ENCODE measurements around the gene COBLL1.

COBLL1 gene

DNA sequence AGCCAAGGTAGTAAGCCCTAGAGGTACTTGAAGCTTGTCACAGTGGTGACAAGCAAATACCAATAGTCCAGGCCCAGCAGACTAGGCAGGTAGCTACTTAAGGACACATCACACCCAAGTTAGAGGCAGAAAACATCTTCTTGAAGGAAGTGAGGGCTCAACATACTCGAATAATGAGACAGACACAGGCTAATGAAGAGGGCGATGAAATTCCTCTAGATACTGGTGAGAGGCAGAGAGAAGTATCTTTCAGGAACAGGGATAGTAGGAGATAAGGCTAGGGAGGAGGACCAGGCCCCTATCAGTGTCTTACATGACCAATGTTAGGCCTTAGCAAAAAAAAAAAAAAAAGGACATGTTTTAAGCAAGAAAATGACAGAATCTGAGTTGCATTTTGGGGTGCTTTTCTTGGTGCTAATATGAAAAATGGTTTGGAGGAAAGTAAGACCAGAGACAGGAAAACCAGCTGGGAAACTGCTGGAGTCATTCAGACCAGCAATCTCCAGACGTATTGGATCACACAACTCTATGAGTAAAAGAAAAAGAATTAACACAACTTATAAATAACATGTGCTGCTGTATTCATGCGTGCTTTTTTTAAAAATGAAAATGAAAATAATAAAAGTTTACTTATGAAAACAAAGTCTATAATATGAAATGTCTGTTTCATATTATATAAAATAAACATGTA, 37.7 kb downstream of the COBLL1 start:
- no peaks in the 10 kb centered on the region for H3K36me3 ChIP-seq (ENCODE audit: control insufficient read depth in 1 of 2, insufficient read depth in 2 of 2, low read length in 2 of 2)
- no peaks in the 10 kb centered on the region for H3K27me3 ChIP-seq (ENCODE audit: control insufficient read depth in 1 of 2, insufficient read depth in 2 of 2, low read length in 2 of 2)
- H3K27ac ChIP-seq (ENCODE audit: low read depth, low read length): no peak overlapping the region
- no peak overlapping the region for H3K9ac ChIP-seq (ENCODE audit: low read depth in 1 of 2, low read length in 2 of 2)
- peaks cover 0 to 5% of the 10 kb centered on the region in 2 donors for H3K4me1 ChIP-seq (ENCODE audit: control insufficient read depth in 1 of 2, insufficient read depth in 2 of 2, low read length in 2 of 2)
- no peak overlapping the region for H3K4me3 ChIP-seq (ENCODE audit: low read depth in 1 of 2, low read length in 2 of 2)
- H3K9me3 ChIP-seq (ENCODE audit: control insufficient read depth in 1 of 2, low read length in 2 of 2): no peaks in the 10 kb centered on the region

DNA sequence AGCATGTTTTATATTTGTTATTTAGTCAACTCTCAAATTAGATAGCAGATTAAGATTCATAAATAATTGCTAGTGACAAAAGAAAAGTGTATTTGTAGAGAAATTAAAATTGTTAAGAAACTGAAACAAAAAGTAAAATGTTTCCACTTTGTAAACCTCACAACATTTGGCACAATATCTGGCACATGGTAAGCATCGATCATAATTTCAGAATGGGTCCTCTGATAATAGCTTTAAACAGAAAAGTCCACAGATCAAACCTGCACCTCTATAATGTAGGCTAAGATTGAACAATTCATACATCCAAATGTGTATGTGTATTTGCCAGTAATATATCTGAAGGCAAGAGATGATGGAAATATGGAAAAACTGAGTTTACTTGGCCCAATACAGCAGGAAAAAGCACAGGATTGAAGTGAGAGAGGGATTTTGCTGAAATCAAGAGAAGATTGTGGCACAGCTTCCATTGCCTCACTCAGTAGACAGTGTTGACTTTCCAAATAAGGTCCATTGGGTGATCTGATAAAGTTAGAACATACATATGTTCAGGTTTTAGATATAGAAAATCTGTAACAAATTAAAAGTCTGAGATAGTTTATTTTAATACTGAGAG, 39.4 kb downstream of the COBLL1 start:
- Histone ChIP-seq H3K9me3 (ENCODE audit: control insufficient read depth in 1 of 2, low read length in 2 of 2) (no peaks in the 10 kb centered on the region), H3K27ac (ENCODE audit: low read depth, low read length) (no peak overlapping the region), H3K4me3 (ENCODE audit: low read depth in 1 of 2, low read length in 2 of 2) (no peak overlapping the region), H3K9ac (ENCODE audit: low read depth in 1 of 2, low read length in 2 of 2) (no peak overlapping the region), H3K27me3 (ENCODE audit: control insufficient read depth in 1 of 2, insufficient read depth in 2 of 2, low read length in 2 of 2) (no peaks in the 10 kb centered on the region), H3K4me1 (ENCODE audit: control insufficient read depth in 1 of 2, insufficient read depth in 2 of 2, low read length in 2 of 2) (peaks cover 0 to 5% of the 10 kb centered on the region in 2 donors), H3K36me3 (ENCODE audit: control insufficient read depth in 1 of 2, insufficient read depth in 2 of 2, low read length in 2 of 2) (no peaks in the 10 kb centered on the region)

DNA sequence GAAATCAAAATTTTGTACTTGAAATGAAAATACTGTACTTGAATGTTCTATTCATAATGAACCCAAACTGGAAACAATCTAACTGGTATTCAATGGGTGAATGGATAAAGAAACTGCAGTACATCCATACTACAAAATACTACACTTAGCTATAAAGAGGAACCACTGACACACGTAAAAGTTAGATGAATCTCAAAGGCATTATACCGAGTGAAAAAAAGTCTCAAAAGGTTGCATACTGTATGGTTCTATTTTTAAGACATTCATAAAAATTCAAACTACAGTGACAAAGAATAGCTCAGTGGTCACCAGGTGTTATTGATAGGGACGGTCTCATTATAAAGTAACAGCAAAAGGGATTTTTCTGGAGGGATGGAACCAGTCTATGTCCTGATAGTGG, 41.1 kb downstream of the COBLL1 start:
- no peaks in the 10 kb centered on the region for H3K9me3 ChIP-seq (ENCODE audit: control insufficient read depth in 1 of 2, low read length in 2 of 2)
- peaks cover 0 to 5% of the 10 kb centered on the region in 2 donors for H3K4me1 ChIP-seq (ENCODE audit: control insufficient read depth in 1 of 2, insufficient read depth in 2 of 2, low read length in 2 of 2)
- H3K36me3 ChIP-seq (ENCODE audit: control insufficient read depth in 1 of 2, insufficient read depth in 2 of 2, low read length in 2 of 2): no peaks in the 10 kb centered on the region
- no peaks in the 10 kb centered on the region for H3K27me3 ChIP-seq (ENCODE audit: control insufficient read depth in 1 of 2, insufficient read depth in 2 of 2, low read length in 2 of 2)
- H3K4me3 ChIP-seq (ENCODE audit: low read depth in 1 of 2, low read length in 2 of 2): no peak overlapping the region
- H3K9ac ChIP-seq (ENCODE audit: low read depth in 1 of 2, low read length in 2 of 2): no peak overlapping the region
- no peak overlapping the region for H3K27ac ChIP-seq (ENCODE audit: low read depth, low read length)

DNA sequence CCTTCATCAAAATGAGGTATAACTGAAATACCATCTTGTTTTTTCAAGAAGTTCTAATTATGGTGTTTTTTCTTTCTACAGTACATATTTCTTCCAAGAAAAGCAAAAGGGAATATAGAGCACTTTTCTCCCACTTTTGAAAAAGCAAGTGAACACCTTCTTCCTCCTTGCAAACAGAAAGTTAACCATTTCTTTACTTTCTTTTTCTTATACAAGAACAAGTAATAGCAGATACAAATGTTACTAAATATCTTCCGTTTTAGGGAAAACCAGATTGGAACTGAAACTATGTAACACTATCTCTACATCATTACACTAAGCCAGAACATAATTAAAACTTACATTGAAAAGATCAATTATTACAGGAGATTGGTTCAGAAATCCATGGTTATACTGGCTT, 44.0 kb downstream of the COBLL1 start:
- Histone ChIP-seq H3K36me3 (ENCODE audit: control insufficient read depth in 1 of 2, insufficient read depth in 2 of 2, low read length in 2 of 2) (no peaks in the 10 kb centered on the region), H3K4me3 (ENCODE audit: low read depth in 1 of 2, low read length in 2 of 2) (no peak overlapping the region), H3K27me3 (ENCODE audit: control insufficient read depth in 1 of 2, insufficient read depth in 2 of 2, low read length in 2 of 2) (no peaks in the 10 kb centered on the region), H3K9me3 (ENCODE audit: control insufficient read depth in 1 of 2, low read length in 2 of 2) (no peaks in the 10 kb centered on the region), H3K9ac (ENCODE audit: low read depth in 1 of 2, low read length in 2 of 2) (no peak overlapping the region), H3K4me1 (ENCODE audit: control insufficient read depth in 1 of 2, insufficient read depth in 2 of 2, low read length in 2 of 2) (peaks cover 3 to 6% of the 10 kb centered on the region in 2 donors), H3K27ac (ENCODE audit: low read depth, low read length) (no peak overlapping the region)

DNA sequence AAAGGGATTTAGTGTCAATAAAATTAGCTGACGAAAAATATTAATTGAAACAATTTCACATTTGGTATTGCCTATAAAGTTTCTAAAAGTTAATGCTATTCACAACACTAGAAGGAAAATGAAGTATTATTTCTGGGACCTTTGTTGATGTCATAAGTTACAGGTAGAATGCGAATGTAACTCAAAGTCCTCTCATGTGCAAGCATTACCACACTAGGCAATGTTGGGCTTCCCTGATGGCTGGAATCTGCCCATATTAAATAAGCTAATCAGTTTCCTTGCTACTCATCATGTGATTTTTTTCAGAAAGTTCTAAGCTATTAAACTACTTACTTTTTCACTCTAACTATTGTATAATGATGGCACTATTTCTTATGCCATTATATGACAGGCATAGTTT, 44.6 kb downstream of the COBLL1 start:
- H3K27me3 ChIP-seq (ENCODE audit: control insufficient read depth in 1 of 2, insufficient read depth in 2 of 2, low read length in 2 of 2): no peaks in the 10 kb centered on the region
- no peak overlapping the region for H3K9ac ChIP-seq (ENCODE audit: low read depth in 1 of 2, low read length in 2 of 2)
- H3K27ac ChIP-seq (ENCODE audit: low read depth, low read length): no peak overlapping the region
- H3K36me3 ChIP-seq (ENCODE audit: control insufficient read depth in 1 of 2, insufficient read depth in 2 of 2, low read length in 2 of 2): no peaks in the 10 kb centered on the region
- H3K4me3 ChIP-seq (ENCODE audit: low read depth in 1 of 2, low read length in 2 of 2): no peak overlapping the region
- H3K9me3 ChIP-seq (ENCODE audit: control insufficient read depth in 1 of 2, low read length in 2 of 2): no peaks in the 10 kb centered on the region
- H3K4me1 ChIP-seq (ENCODE audit: control insufficient read depth in 1 of 2, insufficient read depth in 2 of 2, low read length in 2 of 2): peaks cover 3 to 4% of the 10 kb centered on the region in 2 donors

DNA sequence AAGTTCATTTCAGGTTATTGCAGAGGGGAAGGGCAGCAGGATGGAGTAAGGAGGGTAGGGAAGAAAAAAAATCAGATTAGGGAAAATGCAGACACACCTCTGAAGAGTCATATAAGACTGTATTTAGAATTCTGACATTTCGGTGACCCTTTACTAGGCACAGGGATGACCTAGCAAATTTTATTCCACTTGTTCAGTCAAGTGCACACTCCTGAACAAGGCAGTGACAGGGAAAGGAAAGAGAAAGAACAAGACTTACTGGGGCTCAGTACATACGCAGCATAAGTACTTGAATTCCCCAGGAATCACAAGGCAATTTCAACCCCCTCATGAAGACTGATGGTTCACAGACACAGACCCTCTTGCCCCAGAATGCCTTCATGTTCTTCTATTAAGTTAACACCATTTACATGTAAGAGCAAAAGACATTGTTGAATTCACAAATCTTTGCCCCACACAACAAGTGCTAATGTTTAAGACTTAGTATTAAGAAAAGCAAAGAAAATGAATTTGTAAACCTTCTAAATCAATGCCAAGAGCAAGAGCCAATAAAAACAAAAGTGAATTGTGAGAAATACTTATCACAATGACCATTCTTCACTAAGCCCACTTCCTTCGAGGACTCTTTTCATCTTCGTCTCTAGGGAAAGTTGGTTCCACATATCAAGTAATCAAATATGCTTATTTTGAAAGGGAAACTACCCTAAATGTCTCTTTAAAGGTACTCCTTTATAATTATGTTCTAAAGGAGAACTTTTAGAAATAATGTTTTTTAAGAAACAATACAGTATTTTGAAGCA, 47.0 kb downstream of the COBLL1 start:
- no peak overlapping the region for H3K4me3 ChIP-seq (ENCODE audit: low read depth in 1 of 2, low read length in 2 of 2)
- H3K9me3 ChIP-seq (ENCODE audit: control insufficient read depth in 1 of 2, low read length in 2 of 2): no peaks in the 10 kb centered on the region
- no peaks in the 10 kb centered on the region for H3K27me3 ChIP-seq (ENCODE audit: control insufficient read depth in 1 of 2, insufficient read depth in 2 of 2, low read length in 2 of 2)
- H3K36me3 ChIP-seq (ENCODE audit: control insufficient read depth in 1 of 2, insufficient read depth in 2 of 2, low read length in 2 of 2): no peaks in the 10 kb centered on the region
- no peak overlapping the region for H3K27ac ChIP-seq (ENCODE audit: low read depth, low read length)
- no peak overlapping the region for H3K9ac ChIP-seq (ENCODE audit: low read depth in 1 of 2, low read length in 2 of 2)
- H3K4me1 ChIP-seq (ENCODE audit: control insufficient read depth in 1 of 2, insufficient read depth in 2 of 2, low read length in 2 of 2): peaks cover 3 to 4% of the 10 kb centered on the region in 2 donors

DNA sequence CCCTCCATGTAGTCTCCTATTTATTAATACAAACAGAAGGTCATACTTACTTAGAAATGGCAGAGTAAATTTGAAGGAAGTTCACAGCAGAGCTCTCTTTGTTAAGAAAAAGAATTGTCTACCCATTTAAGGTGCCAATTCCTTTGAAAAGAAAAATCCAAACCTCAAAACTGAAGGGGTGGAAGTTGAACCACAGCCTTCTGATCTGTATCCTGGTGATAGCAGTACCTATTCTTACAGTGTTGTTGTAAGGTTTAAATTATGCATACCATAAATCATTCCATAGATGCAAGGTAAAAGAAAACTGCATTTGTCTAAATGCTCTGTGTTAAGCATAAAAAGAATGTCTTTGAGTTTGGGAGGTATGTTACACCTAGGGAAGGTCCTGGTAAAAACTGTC, 47.6 kb downstream of the COBLL1 start:
- Histone ChIP-seq H3K4me1 (ENCODE audit: control insufficient read depth in 1 of 2, insufficient read depth in 2 of 2, low read length in 2 of 2) (peaks cover 3 to 4% of the 10 kb centered on the region in 2 donors), H3K9ac (ENCODE audit: low read depth in 1 of 2, low read length in 2 of 2) (no peak overlapping the region), H3K9me3 (ENCODE audit: control insufficient read depth in 1 of 2, low read length in 2 of 2) (no peaks in the 10 kb centered on the region), H3K27me3 (ENCODE audit: control insufficient read depth in 1 of 2, insufficient read depth in 2 of 2, low read length in 2 of 2) (no peaks in the 10 kb centered on the region), H3K27ac (ENCODE audit: low read depth, low read length) (no peak overlapping the region), H3K36me3 (ENCODE audit: control insufficient read depth in 1 of 2, insufficient read depth in 2 of 2, low read length in 2 of 2) (no peaks in the 10 kb centered on the region), H3K4me3 (ENCODE audit: low read depth in 1 of 2, low read length in 2 of 2) (no peak overlapping the region)

DNA sequence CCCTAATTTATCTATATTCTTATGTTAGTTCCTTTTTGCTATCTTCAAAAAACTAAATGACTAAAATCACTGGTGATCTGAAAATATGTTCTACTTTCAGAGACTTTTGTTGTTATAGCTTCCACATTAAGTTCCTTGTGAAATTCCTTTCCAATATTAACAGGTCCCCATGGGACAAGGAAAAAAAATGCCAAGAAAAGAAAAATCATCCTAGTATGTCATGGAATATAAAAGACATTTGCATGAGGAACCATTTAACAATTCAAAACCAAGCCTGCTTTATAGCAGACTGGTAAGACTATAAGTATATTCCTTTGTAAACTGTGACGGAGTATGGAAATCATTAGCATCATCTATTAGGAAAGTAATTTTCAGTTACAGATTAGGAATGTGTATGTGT, 48.1 kb downstream of the COBLL1 start:
- peaks cover 3 to 4% of the 10 kb centered on the region in 2 donors for H3K4me1 ChIP-seq (ENCODE audit: control insufficient read depth in 1 of 2, insufficient read depth in 2 of 2, low read length in 2 of 2)
- H3K27me3 ChIP-seq (ENCODE audit: control insufficient read depth in 1 of 2, insufficient read depth in 2 of 2, low read length in 2 of 2): no peaks in the 10 kb centered on the region
- no peaks in the 10 kb centered on the region for H3K9me3 ChIP-seq (ENCODE audit: control insufficient read depth in 1 of 2, low read length in 2 of 2)
- H3K36me3 ChIP-seq (ENCODE audit: control insufficient read depth in 1 of 2, insufficient read depth in 2 of 2, low read length in 2 of 2): no peaks in the 10 kb centered on the region
- no peak overlapping the region for H3K27ac ChIP-seq (ENCODE audit: low read depth, low read length)
- H3K9ac ChIP-seq (ENCODE audit: low read depth in 1 of 2, low read length in 2 of 2): no peak overlapping the region
- H3K4me3 ChIP-seq (ENCODE audit: low read depth in 1 of 2, low read length in 2 of 2): no peak overlapping the region

DNA sequence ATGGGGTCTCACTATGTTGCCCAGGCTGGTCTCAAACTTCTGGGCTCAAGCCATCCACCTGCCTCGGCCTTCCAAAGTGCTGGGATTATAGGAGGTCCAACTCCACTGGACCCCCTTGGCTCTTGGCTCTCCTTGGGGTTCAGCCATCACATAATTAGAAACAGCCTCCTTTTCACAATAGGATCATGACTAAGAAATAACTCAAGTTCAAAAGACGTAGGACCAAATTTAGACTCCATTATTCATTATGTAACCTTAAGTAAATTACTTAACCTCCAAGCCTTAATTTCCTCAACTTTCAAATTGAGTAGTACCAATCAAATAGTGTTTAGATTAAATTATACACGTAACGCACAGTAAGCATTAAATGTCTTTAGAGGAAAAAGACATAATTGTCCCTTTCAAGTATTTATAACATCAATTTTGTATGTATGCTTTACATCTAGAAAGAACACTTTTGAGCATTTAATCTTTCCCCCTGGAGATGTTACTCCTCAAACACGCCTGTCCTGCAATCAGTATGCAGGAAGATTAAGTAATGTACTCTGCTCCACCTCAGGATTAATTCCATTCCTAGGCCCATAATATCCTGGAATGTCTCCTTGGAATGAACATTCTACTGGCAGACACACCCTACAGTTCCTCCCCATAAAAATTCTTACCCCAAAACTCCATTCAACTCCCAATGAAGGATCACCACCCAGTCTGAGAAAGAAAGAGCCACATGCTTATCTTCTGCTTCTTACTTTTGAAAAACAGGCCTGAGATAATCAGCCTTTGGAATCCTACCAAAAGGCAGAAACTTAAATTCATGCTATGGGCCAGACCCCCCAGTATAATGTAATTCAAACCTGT, 49.1 kb downstream of the COBLL1 start:
- H3K9ac ChIP-seq (ENCODE audit: low read depth in 1 of 2, low read length in 2 of 2): no peak overlapping the region
- H3K27me3 ChIP-seq (ENCODE audit: control insufficient read depth in 1 of 2, insufficient read depth in 2 of 2, low read length in 2 of 2): no peaks in the 10 kb centered on the region
- H3K27ac ChIP-seq (ENCODE audit: low read depth, low read length): no peak overlapping the region
- H3K4me3 ChIP-seq (ENCODE audit: low read depth in 1 of 2, low read length in 2 of 2): no peak overlapping the region
- H3K9me3 ChIP-seq (ENCODE audit: control insufficient read depth in 1 of 2, low read length in 2 of 2): no peaks in the 10 kb centered on the region
- H3K36me3 ChIP-seq (ENCODE audit: control insufficient read depth in 1 of 2, insufficient read depth in 2 of 2, low read length in 2 of 2): no peaks in the 10 kb centered on the region
- peaks cover 3 to 4% of the 10 kb centered on the region in 2 donors for H3K4me1 ChIP-seq (ENCODE audit: control insufficient read depth in 1 of 2, insufficient read depth in 2 of 2, low read length in 2 of 2)
